ENCODE results near the gene TEC. TPM values are rescaled to one million over a fixed set of nuclear protein-coding genes. Genes with fewer than 3 reads are reported as not detected.

The TEC gene
- polyA plus RNA-seq, 1 donor: 0.37 TPM

GRCh38 chr4:48121180-48121579 lies 148.5 kb downstream of the TEC start:
- no peak for DNase-seq (ENCODE audit: low read depth)

GRCh38 chr4:48120132-48120531 lies 149.5 kb downstream of the TEC start:
- DNase-seq (ENCODE audit: low read depth): no peak

- no peak for DNase-seq (ENCODE audit: low read depth)
Observed at GRCh38 chr4:48119646-48120045, 150.0 kb downstream of the TEC start.

GRCh38 chr4:48118081-48118480 lies 151.6 kb downstream of the TEC start:
- no peak for DNase-seq (ENCODE audit: low read depth)

GRCh38 chr4:48116582-48116981 lies 153.1 kb downstream of the TEC start:
- DNase-seq (ENCODE audit: low read depth): no peak

- DNase-seq (ENCODE audit: low read depth): no peak
Observed at GRCh38 chr4:48114412-48114811, 155.2 kb downstream of the TEC start.

GRCh38 chr4:48112017-48112667 lies 157.5 kb downstream of the TEC start:
- DNase-seq (ENCODE audit: low read depth): no peak

GRCh38 chr4:48110452-48110978 lies 159.1 kb downstream of the TEC start:
- no peak for DNase-seq (ENCODE audit: low read depth)

- DNase-seq (ENCODE audit: low read depth): no peak
Observed at GRCh38 chr4:48109413-48110263, 160.0 kb downstream of the TEC start.

- no peak for DNase-seq (ENCODE audit: low read depth)
Observed at GRCh38 chr4:48108309-48109073, 161.1 kb downstream of the TEC start.

GRCh38 chr4:48105230-48105629 lies 164.4 kb downstream of the TEC start:
- DNase-seq (ENCODE audit: low read depth): no peak

GRCh38 chr4:48103483-48104139 lies 166.0 kb downstream of the TEC start:
- no peak for DNase-seq (ENCODE audit: low read depth)

- no peak for DNase-seq (ENCODE audit: low read depth)
Observed at GRCh38 chr4:48102303-48102702, 167.3 kb downstream of the TEC start.

- DNase-seq (ENCODE audit: low read depth): no peak
Observed at GRCh38 chr4:48100256-48100655, 169.4 kb downstream of the TEC start.

GRCh38 chr4:48095441-48095840 lies 174.2 kb downstream of the TEC start:
- DNase-seq (ENCODE audit: low read depth): no peak

GRCh38 chr4:48093991-48094416 lies 175.6 kb downstream of the TEC start:
- DNase-seq (ENCODE audit: low read depth): no peak

- DNase-seq (ENCODE audit: low read depth): no peak
Observed at GRCh38 chr4:48090621-48091020, 179.0 kb downstream of the TEC start.

GRCh38 chr4:48085821-48086589 lies 183.6 kb downstream of the TEC start:
- no peak for DNase-seq (ENCODE audit: low read depth)

Measured in forelimb muscle (tissue), 1 donor.